Mucosa of descending colon (tissue), 3 donors: ENCODE measurements around the gene CLDN9. TPM values are rescaled to one million over a fixed set of nuclear protein-coding genes. Genes with fewer than 3 reads are reported as not detected.

ENCODE experiments used
- ATAC-seq: fragments of 200-7000 bp; cut with Tn5 transposase; one replicate; pipeline ENCODE4 v1.9.1; 2020; ENCODE audit warnings: mild to moderate bottlenecking, moderate library complexity
- DNase-seq, 3 donors: peaks; one replicate each; pipeline ENCODE4 v3.0.0-alpha.2; 2020
- H3K36me3 ChIP-seq: fragments of 200-600 bp; one replicate; pipeline ENCODE4 v1.8.0; 2021; ENCODE audit warnings: low read depth, mild to moderate bottlenecking
- H3K4me1 ChIP-seq: fragments of 200-600 bp; one replicate; pipeline ENCODE4 v1.8.0; 2021; ENCODE audit warnings: low read depth, mild to moderate bottlenecking
- H3K4me3 ChIP-seq: fragments of 200-600 bp; one replicate; pipeline ENCODE4 v1.8.0; 2021; ENCODE audit warnings: mild to moderate bottlenecking
- H3K9me3 ChIP-seq: fragments of 200-600 bp; one replicate; pipeline ENCODE4 v1.8.0; 2021; ENCODE audit warnings: mild to moderate bottlenecking
- CTCF ChIP-seq: fragments of 200-600 bp; IDR thresholded peaks from one replicate; pipeline ENCODE4 v1.8.0; 2022; ENCODE audit warnings: antibody characterized with exemption, mild to moderate bottlenecking
- intact Hi-C, 2 donors: fragments of 100-400 bp; cut with DNase I in 1 of 2; cut with micrococcal nuclease in 1 of 2; formaldehyde crosslinking; loops; one replicate each; pipeline versions ENCODE4 v1.11.0 to v1.11.1; 2022; cut with DNase I, micrococcal nuclease
- total RNA-seq, 3 donors: library from RNA; stranded (reverse); fragmentation: NEBNext Ultra II Directional in 2 of 3; extraction: Animal tissue kit (Norgen Biotek cat#: 25700) in 2 of 3; gene quantifications; one replicate each; pipeline versions ENCODE4 v1.2.1 to v1.2.4, GENCODE V29; 2021 to 2023
- donor health status: DM: no; HTN: no; CAD: no; lungs with moderate emphysema.
- donor health status: DM: no; HTN: no; CAD: no.
- donor health status: DM: no; HTN: yes; CAD: no.

CLDN9 gene
- total RNA-seq, 3 donors from 2014 or later, result 0.14 to 0.61 (median 0.47) TPM

- Histone ChIP-seq H3K36me3 (no peaks in the 10 kb centered on the region), H3K9me3 (no peaks in the 10 kb centered on the region), H3K4me1 (peaks cover 31% of the 10 kb centered on the region), H3K4me3 (peak within 1 kb of the TSS; percentile 42)
- no peak for TF ChIP-seq CTCF
- intact Hi-C loops, result no loop called here
- peak; percentile 85 for ATAC-seq
- peak; percentile 88 to 93 (median 90) for DNase-seq
Measured at GRCh38 chr16:2968738-2969544, 43.8 kb upstream of the CLDN9 start, which contains the start of gene PAQR4. Gene PAQR4, plus strand, starts transcription at chr16:2969348. Its CDS starts 327 bp downstream, at chr16:2969675.

DNA sequence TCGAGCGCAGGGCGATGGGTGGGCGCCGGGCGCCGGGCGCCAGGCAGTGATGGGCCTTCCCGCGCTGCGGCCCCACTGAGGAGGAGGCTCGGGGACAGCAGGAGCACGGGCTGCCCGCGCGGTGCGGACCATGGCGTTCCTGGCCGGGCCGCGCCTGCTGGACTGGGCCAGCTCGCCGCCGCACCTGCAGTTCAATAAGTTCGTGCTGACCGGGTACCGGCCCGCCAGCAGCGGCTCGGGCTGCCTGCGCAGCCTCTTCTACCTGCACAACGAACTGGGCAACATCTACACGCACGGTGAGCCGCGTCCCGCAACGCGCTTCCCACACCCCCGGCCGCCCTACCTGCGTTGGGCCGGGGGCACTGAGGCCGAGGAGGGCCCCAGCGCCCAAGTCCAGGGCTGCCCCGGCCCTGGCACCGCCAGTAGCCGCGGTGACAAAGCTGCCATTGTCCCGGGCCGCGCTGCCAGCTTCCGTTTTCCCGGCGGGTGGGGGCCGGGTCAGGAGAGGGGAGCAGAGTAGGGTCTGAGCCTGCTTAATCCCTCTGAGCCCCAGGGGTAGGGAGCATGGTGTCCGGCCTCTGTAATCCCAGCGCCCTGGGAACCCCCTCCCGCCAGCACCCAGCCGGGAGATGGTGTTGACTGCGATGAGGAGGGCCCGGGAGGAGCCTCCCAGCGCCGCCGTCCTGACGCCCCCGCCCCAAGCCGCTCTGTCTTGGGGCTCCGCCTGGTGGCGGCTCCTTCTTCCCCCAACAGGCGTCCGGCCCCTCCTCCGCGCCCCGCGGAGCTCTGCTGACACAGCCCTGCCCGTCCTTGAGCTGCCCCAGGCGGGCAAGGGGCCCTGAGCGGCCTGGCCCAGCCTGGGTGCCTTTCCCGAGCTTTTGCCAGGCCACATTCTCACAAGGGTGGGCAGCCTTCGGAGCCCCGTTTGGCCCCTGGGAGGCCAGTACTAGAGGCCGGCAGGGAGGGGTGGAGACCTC, 42.9 kb upstream of the CLDN9 start:
- DNase-seq, result peak; percentile 70 to 82 (median 82)

DNA sequence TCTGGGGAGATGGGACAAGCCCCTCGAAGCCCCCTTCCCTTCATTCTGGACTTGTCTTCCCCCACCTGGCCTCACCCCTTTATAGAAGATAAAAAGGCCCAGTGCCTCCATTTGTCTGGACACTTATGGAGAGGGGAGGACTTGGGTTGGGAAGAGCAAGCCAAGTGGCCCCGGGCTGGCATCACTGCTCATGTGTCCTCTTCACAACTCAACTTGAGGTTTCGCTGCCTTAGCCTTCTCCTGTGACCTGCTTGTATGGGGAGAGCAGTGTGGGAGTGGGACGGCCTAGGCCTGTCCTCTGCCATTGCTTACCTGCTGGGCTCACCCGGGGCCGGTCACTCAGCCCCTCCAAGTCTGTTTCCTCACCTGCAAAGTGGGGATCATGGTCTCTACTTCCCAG, 42.2 kb upstream of the CLDN9 start:
- intact Hi-C loops, result no loop called here

More for the DNA sequence above, 42.9 kb upstream of the CLDN9 start:
- Histone ChIP-seq H3K4me3 (peak overlapping the region; percentile 42), H3K4me1 (peaks cover 23% of the 10 kb centered on the region), H3K36me3 (no peaks in the 10 kb centered on the region), H3K9me3 (no peaks in the 10 kb centered on the region)
- intact Hi-C loops, result no loop called here
- peak; percentile 14 for TF ChIP-seq CTCF
- peak; percentile 44 for ATAC-seq

DNA sequence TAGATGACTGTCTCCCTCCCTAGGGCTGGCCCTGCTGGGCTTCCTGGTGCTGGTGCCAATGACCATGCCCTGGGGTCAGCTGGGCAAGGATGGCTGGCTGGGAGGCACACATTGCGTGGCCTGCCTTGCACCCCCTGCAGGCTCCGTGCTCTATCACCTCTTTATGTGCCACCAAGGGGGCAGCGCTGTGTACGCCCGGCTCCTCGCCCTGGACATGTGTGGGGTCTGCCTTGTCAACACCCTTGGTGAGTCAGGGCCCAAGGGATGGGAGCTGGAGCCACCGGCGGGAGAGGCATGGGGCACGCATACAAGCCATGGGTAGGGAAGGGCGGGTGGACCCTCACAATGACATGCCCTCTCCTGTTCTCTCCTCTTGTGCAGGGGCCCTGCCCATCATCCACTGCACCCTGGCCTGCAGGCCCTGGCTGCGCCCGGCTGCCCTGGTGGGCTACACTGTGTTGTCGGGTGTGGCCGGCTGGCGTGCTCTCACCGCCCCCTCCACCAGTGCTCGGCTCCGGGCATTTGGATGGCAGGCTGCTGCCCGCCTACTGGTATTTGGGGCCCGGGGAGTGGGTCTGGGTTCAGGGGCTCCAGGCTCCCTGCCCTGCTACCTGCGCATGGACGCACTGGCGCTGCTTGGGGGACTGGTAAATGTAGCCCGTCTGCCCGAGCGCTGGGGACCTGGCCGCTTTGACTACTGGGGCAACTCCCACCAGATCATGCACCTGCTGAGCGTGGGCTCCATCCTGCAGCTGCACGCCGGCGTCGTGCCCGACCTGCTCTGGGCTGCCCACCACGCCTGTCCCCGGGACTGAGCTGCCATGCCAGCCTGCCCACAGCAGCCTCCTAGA, 41.4 kb upstream of the CLDN9 start:
- intact Hi-C loops, result no loop called here
- ATAC-seq (no peak), DNase-seq (no peak)
- Histone ChIP-seq H3K4me3 (no peak overlapping the region), H3K36me3 (no peaks in the 10 kb centered on the region), H3K4me1 (peaks cover 16% of the 10 kb centered on the region), H3K9me3 (no peaks in the 10 kb centered on the region)
- TF ChIP-seq CTCF, result no peak

More for the DNA sequence above, 42.2 kb upstream of the CLDN9 start:
- TF ChIP-seq CTCF, result no peak
- Histone ChIP-seq H3K4me3 (no peak overlapping the region), H3K36me3 (no peaks in the 10 kb centered on the region), H3K4me1 (peaks cover 16% of the 10 kb centered on the region), H3K9me3 (no peaks in the 10 kb centered on the region)
- ATAC-seq (no peak), DNase-seq (no peak)
